ENCODE results near the gene ZNF853.
"Not testable (repeated sequence)": the region's sequence is repeated elsewhere in the genome, so short reads cannot be mapped to it uniquely, and the experiment has no call there.

ZNF853 gene

GRCh38 chr7:6577369-6578113 lies 37.9 kb upstream of the ZNF853 start, which contains the start of gene ZDHHC4:
Gene ZDHHC4, plus strand, starts transcription at chr7:6577454. Its CDS starts 3,108 bp downstream, at chr7:6580562.
- DNase-seq, result peak; percentile 91
- Histone ChIP-seq H3K27me3 (ENCODE audit: insufficient read depth, low read length, poor library complexity) (no peaks in the 10 kb centered on the region), H3K79me2 (ENCODE audit: insufficient read depth, low read length) (peaks cover 21% of the 10 kb centered on the region), H3K9ac (ENCODE audit: low read depth, low read length) (peak within 1 kb of the TSS; percentile 96), H4K20me1 (ENCODE audit: insufficient read depth, low read length) (no peaks in the 10 kb centered on the region), H3K4me3 (ENCODE audit: low read depth in 1 of 2, low read length in 2 of 2) (peak within 1 kb of the TSS; percentile 93 to 100), H3K4me1 (ENCODE audit: insufficient read depth, low read length) (peaks cover 34% of the 10 kb centered on the region), H3K9me3 (ENCODE audit: insufficient read depth, low read length, severe bottlenecking) (no peaks in the 10 kb centered on the region), H3K4me2 (ENCODE audit: insufficient read depth, low read length) (peak within 1 kb of the TSS; percentile 67), H2AFZ (ENCODE audit: low read depth, low read length) (peak within 1 kb of the TSS; percentile 96), H3K36me3 (ENCODE audit: insufficient read depth, low read length) (peaks cover 35% of the 10 kb centered on the region), H3K27ac (ENCODE audit: low read length) (peak within 1 kb of the TSS; percentile 94)
- peak; percentile 94 for ATAC-seq (ENCODE audit: insufficient read depth, low read depth)
- no peak for TF ChIP-seq CTCF (IDR thresholded peaks at IDR 0.05; ENCODE audit: borderline replicate concordance, extremely low read depth, low read length, poor library complexity, severe bottlenecking)

- H3K4me2 ChIP-seq (ENCODE audit: insufficient read depth, low read length), result peak overlapping the region; percentile 67
- H3K9me3 ChIP-seq (ENCODE audit: insufficient read depth, low read length, severe bottlenecking), result no peaks in the 10 kb centered on the region
- H2AFZ ChIP-seq (ENCODE audit: low read depth, low read length), result peak overlapping the region; percentile 96; the same call in 1 of the 2 replicates
- H3K79me2 ChIP-seq (ENCODE audit: insufficient read depth, low read length), result peaks cover 21% of the 10 kb centered on the region
- peak overlapping the region; percentile 96 for H3K9ac ChIP-seq (ENCODE audit: low read depth, low read length)
- TF ChIP-seq EZH2 (IDR thresholded peaks at IDR 0.05; ENCODE audit: borderline replicate concordance, low read depth, low read length, severe bottlenecking), result no peak
- no peak for TF ChIP-seq CTCF (IDR thresholded peaks at IDR 0.05; ENCODE audit: borderline replicate concordance, extremely low read depth, low read length, poor library complexity, severe bottlenecking)
- H3K36me3 ChIP-seq (ENCODE audit: insufficient read depth, low read length), result peaks cover 44% of the 10 kb centered on the region
- H3K27ac ChIP-seq (ENCODE audit: low read length), result peak overlapping the region; percentile 94
- H3K4me3 ChIP-seq (ENCODE audit: low read depth in 1 of 2, low read length in 2 of 2), result peak overlapping the region; percentile 93 to 100; a peak in 3 of 4 replicates
- no peaks in the 10 kb centered on the region for H3K27me3 ChIP-seq (ENCODE audit: insufficient read depth, low read length, poor library complexity)
- peaks cover 34% of the 10 kb centered on the region for H3K4me1 ChIP-seq (ENCODE audit: insufficient read depth, low read length)
- DNase-seq (no peak), ATAC-seq (ENCODE audit: insufficient read depth, low read depth) (no peak)
- H4K20me1 ChIP-seq (ENCODE audit: insufficient read depth, low read length), result no peaks in the 10 kb centered on the region
Observed at GRCh38 chr7:6578114-6579084, 37.0 kb upstream of the ZNF853 start.

- peak; percentile 27 for TF ChIP-seq CTCF (IDR thresholded peaks at IDR 0.05; ENCODE audit: borderline replicate concordance, extremely low read depth, low read length, poor library complexity, severe bottlenecking)
- no peak for TF ChIP-seq EZH2 (IDR thresholded peaks at IDR 0.05; ENCODE audit: borderline replicate concordance, low read depth, low read length, severe bottlenecking)
- no peaks in the 10 kb centered on the region for H3K27me3 ChIP-seq (ENCODE audit: insufficient read depth, low read length, poor library complexity)
- no peak for ATAC-seq (ENCODE audit: insufficient read depth, low read depth)
- no peak overlapping the region for H3K9ac ChIP-seq (ENCODE audit: low read depth, low read length)
- no peaks in the 10 kb centered on the region for H4K20me1 ChIP-seq (ENCODE audit: insufficient read depth, low read length)
- H2AFZ ChIP-seq (ENCODE audit: low read depth, low read length), result no peak overlapping the region
- peaks cover 54% of the 10 kb centered on the region for H3K36me3 ChIP-seq (ENCODE audit: insufficient read depth, low read length)
- no peak for DNase-seq
- peaks cover 34% of the 10 kb centered on the region for H3K4me1 ChIP-seq (ENCODE audit: insufficient read depth, low read length)
- H3K4me2 ChIP-seq (ENCODE audit: insufficient read depth, low read length), result peak overlapping the region; percentile 12; the same call in 1 of the 2 replicates
- H3K27ac ChIP-seq (ENCODE audit: low read length), result no peak overlapping the region
- H3K79me2 ChIP-seq (ENCODE audit: insufficient read depth, low read length), result peaks cover 21% of the 10 kb centered on the region
- H3K4me3 ChIP-seq (ENCODE audit: low read depth in 1 of 2, low read length in 2 of 2), result no peak overlapping the region
- H3K9me3 ChIP-seq (ENCODE audit: insufficient read depth, low read length, severe bottlenecking), result no peaks in the 10 kb centered on the region
Observed at GRCh38 chr7:6579446-6579845, 36.0 kb upstream of the ZNF853 start.

GRCh38 chr7:6585746-6586432 lies 29.5 kb upstream of the ZNF853 start:
- not testable (repeated sequence) for H3K9me3 ChIP-seq (ENCODE audit: insufficient read depth, low read length, severe bottlenecking); H3K79me2 ChIP-seq (ENCODE audit: insufficient read depth, low read length); H3K27me3 ChIP-seq (ENCODE audit: insufficient read depth, low read length, poor library complexity); H3K4me2 ChIP-seq (ENCODE audit: insufficient read depth, low read length); H3K4me1 ChIP-seq (ENCODE audit: insufficient read depth, low read length); ATAC-seq (ENCODE audit: insufficient read depth, low read depth); DNase-seq; H3K27ac ChIP-seq (ENCODE audit: low read length); H3K4me3 ChIP-seq (ENCODE audit: low read depth in 1 of 2, low read length in 2 of 2); H2AFZ ChIP-seq (ENCODE audit: low read depth, low read length); H3K9ac ChIP-seq (ENCODE audit: low read depth, low read length); H4K20me1 ChIP-seq (ENCODE audit: insufficient read depth, low read length)
- H3K36me3 ChIP-seq (ENCODE audit: insufficient read depth, low read length), result peaks cover 66% of the 10 kb centered on the region

All from DND-41 (cell line).